ENCODE results near the gene ALDH3B1. TPM values are rescaled to one million over a fixed set of nuclear protein-coding genes. Genes with fewer than 3 reads are reported as not detected.

ALDH3B1 gene
- total RNA-seq, 1 experiment from 2014 or later = 60.2 TPM

GRCh38 chr11:68030318-68031143, 20.4 kb downstream of the ALDH3B1 start, which contains the start of gene NDUFS8:
NDUFS8 (plus strand) TSS chr11:68030681; CDS start chr11:68032152, 1,471 bp downstream.
- DNase-seq (ENCODE audit: low read depth) = peak; percentile 99

- DNase-seq (ENCODE audit: low read depth) = no peak
Measured at GRCh38 chr11:68031144-68031464, 21.0 kb downstream of the ALDH3B1 start.

- DNase-seq (ENCODE audit: low read depth) = no peak
Measured at GRCh38 chr11:68032003-68032402, 21.9 kb downstream of the ALDH3B1 start.

GRCh38 chr11:68032997-68033707, 23.0 kb downstream of the ALDH3B1 start:
- no peak for DNase-seq (ENCODE audit: low read depth)

- DNase-seq (ENCODE audit: low read depth) = no peak
Measured at GRCh38 chr11:68033708-68034045, 23.6 kb downstream of the ALDH3B1 start.

GRCh38 chr11:68035266-68035876, 25.2 kb downstream of the ALDH3B1 start:
- no peak for DNase-seq (ENCODE audit: low read depth)

GRCh38 chr11:68036141-68036716, 26.1 kb downstream of the ALDH3B1 start:
- no peak for DNase-seq (ENCODE audit: low read depth)

GRCh38 chr11:68036717-68037239, 26.7 kb downstream of the ALDH3B1 start:
- no peak for DNase-seq (ENCODE audit: low read depth)

- DNase-seq (ENCODE audit: low read depth) = no peak
Measured at GRCh38 chr11:68037411-68038225, 27.5 kb downstream of the ALDH3B1 start.

GRCh38 chr11:68038226-68038717, 28.1 kb downstream of the ALDH3B1 start:
- peak; percentile 43 for DNase-seq (ENCODE audit: low read depth)

GRCh38 chr11:68038718-68039525, 28.8 kb downstream of the ALDH3B1 start, which contains the start of gene TCIRG1:
TCIRG1 (plus strand) TSS chr11:68039025; CDS start chr11:68041272, 2,247 bp downstream.
- DNase-seq (ENCODE audit: low read depth) = peak; percentile 72

GRCh38 chr11:68039526-68040086, 29.5 kb downstream of the ALDH3B1 start:
- no peak for DNase-seq (ENCODE audit: low read depth)

- peak; percentile 55 for DNase-seq (ENCODE audit: low read depth)
Measured at GRCh38 chr11:68040101-68040956, 30.2 kb downstream of the ALDH3B1 start.

- DNase-seq (ENCODE audit: low read depth) = no peak
Measured at GRCh38 chr11:68040957-68041591, 30.9 kb downstream of the ALDH3B1 start.

GRCh38 chr11:68041617-68042218, 31.6 kb downstream of the ALDH3B1 start:
- DNase-seq (ENCODE audit: low read depth) = no peak

GRCh38 chr11:68042219-68043028, 32.3 kb downstream of the ALDH3B1 start:
- no peak for DNase-seq (ENCODE audit: low read depth)

- DNase-seq (ENCODE audit: low read depth) = no peak
Measured at GRCh38 chr11:68043029-68043348, 32.9 kb downstream of the ALDH3B1 start.
